HS-27A (cell line): ENCODE data around the gene ERGIC1.

Source experiments
- DNase-seq: peaks from one replicate; pipeline ENCODE4 v3.0.0-alpha.2; 2012; ENCODE audit warnings: low read depth, missing footprints

Gene ERGIC1

DNA sequence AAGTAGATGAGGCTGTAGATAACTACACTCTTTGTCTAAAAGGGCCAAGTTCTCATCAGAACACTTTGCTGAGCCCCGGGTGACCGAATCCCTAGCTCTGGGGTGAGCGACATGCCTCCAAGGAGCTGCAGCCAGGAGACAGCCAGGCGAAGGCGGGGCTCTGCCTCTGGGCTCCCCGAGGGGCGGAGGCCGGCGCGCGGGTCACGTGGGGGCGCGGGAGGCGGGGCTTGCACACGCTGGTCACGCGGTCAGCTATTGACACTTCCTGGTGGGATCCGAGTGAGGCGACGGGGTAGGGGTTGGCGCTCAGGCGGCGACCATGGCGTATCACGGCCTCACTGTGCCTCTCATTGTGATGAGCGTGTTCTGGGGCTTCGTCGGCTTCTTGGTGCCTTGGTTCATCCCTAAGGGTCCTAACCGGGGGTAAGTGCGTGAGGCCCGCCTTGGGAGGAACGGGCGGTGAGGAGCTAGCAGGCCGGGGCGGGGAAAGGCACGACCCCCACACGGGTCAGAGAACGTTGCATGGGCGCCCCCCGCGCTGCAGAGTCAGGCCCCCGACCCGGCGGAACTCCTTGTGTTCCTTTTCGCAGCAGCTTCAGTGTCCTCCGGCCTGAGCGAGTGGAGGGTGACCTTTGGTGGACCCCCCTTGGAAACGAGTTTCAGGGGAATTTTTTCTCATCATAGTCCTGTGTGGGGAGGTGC is 149.6 kb downstream of the ERGIC1 start, which contains the start of gene ATP6V0E1:
Gene ATP6V0E1, plus strand, starts transcription at position 230 of the 702 bp plus-strand sequence. Its CDS starts 90 bp downstream, at position 320.
- DNase-seq = peak; percentile 55

DNA sequence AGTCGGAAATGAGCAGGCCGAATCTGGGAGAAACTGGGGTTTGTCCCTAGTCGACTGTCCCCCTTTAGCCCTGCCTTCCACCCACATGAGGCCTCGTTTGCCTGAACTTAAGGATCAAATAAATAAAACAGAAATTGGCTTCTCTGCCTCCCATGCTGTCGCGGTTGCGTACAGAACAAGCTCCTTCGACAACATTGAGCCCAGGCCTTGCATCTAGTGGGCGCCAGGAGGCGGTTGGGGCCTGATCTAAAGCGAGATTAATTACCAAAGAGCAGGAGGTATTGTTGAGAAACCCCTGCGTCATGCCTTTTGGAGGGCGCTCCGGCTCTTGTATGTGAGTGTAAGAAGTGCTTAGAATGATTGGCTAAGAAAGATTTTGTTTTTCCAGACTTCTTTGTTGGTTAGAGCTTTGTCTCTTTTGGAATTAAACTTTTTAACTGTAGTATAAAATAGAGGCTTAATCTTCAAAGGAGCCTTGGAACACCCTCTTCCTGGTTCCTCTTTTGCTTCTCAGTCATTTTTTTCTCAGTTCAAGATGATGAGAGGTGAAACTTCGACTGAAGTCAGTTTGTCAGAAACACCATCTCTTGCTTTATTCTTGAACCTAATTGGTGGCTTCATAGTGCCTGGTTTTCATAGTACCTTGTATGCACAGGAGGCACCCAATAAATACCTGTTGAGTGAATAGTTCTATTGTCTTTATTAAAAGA is 150.3 kb downstream of the ERGIC1 start:
- DNase-seq = peak; percentile 31

DNA sequence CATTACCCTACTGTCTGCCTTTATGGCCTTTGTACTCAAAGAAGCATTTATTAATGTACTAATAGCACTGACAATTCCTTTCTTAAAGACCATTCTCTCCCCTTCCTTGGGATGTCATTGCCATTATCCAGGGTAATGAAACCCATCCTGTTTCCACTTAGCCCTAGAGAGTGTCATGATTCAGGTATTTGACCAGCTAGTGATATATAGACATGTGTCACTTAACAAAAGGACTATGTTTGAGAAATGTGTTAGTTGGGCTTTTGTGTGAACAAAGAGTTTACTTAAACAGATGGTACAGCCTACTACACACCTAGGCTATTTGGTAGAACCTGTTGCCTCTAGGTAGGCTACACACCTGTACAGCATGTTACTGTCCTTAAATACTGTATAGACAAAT is 151.5 kb downstream of the ERGIC1 start:
- DNase-seq = no peak

DNA sequence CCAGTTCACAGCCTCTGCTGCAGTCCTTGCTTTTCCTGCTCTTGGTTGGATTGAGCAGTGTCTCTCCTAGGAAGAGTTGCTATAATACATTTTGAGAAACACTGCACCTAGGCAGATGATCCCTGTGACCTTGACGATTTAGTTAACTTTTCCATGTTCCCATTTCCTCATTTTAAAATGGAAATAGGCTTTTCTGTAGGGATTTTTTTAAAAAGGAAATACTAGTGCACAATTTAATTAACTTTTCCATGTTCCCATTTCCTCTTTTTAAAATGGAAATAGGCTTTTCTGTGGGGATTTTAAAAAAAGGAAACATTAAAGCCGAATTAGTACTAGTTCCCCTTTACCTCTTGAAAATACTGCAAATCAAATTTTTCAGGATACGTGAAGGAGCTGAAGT is 154.2 kb downstream of the ERGIC1 start:
- DNase-seq = no peak

DNA sequence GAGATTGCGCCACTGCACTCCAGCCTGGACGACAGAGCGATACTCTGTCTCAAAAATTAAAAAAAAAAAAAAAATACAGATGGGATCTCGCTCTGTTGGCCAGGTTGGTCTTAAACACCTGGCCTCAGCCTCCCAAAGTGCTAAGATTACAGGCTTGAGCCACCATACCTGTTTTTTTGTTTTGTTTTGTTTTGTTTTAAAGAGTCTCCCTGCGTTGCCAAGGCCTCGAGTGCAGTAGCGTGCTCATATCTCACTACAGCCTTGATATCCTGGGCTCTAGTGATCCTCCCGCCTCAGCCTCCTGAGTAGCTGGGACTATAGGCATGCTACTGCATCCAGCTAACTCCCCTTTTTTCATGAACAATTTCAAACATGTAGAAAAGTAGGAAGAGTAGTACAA is 156.7 kb downstream of the ERGIC1 start:
- no peak for DNase-seq

DNA sequence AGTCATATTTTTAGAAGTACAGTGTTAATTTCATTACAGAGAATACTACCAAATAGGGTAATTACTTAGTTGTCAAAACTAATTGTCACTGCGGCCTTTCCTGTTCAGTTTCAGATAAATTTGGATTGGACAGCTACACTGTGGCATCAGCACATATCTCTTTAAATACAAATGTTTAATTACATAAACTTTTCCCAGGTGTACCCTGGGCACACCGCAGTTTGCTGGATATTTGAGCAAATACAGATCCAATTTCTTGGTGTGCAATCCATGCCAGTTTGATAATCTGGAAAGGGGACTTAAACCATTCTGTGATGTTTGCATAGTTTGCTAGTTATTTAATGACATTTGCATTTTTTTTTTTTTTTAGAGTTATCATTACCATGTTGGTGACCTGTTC is 160.4 kb downstream of the ERGIC1 start:
- no peak for DNase-seq

DNA sequence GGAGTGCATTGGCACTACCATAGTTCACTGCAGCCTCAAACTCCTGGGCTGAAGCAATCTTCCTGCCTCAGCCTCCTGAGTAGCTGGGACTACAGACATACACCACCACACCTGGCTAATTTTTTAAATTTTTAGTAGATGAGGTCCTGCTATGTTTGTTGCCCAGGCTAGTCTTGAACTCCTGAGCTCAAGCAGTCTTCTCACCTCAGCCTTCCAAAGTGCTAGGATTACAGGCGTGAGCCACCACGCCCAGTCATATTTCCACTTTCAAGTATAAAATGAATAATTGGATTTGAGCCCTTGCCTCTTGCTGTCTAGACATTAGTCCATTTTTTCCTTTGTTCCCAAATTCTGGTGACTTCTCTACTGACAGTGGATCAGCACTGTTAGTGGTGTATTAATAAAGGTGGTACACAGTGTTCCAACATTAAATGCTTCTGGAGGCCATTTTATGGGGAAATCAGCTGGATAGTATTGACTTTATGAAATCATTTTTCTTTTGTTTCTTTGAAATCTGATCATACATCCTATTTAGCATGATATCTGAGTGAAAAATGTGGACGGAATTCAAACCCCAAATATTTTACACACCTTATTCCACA is 165.4 kb downstream of the ERGIC1 start:
- DNase-seq = no peak

DNA sequence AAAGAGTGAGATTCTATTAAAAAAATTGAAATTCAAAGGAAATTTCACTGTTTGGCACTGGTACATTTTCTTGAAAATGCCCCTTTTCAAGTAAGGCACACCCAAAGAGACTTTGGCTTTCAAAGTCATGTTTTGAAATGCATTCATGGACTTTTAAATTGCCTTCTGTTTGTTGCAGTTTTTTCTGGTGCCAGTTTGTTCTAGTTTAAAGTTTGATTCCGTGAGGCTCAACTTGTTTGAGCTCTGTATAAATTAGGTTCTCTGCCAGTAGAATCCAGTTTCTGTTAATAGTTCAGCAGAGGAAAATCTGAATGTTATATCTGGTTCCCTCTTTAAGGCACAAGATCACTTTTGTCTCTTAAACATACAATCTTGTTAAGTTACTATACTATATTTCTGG is 165.9 kb downstream of the ERGIC1 start:
- DNase-seq = no peak

DNA sequence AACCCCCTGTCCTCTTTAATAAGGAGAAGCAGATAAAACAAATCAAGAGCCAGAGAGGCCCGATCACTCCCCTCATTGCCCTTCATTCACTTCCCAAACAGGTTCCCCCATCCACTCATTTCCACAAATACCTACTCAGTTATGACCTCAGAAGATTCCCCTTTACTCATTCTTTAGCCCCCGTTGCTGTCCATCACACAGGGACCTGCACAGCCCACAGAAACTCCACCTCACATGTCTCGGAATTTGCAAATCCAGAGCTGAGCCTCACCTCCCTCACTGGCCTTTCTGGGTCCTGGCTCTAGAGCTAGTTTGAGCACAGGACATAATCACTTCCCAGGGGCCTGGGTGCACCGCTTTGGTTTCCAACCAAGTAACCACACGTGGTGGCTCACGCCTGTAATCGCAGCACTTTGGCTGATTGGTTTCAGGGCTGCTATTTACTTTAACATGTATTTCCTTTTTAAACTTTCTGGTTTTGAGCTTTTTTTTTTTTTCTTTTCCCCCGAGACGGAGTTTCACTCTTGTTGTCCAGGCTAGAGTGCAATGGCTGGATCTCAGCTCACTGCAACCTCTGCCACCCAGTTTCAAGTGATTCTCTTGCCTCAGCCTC is 167.3 kb downstream of the ERGIC1 start:
- no peak for DNase-seq
